SHP77 (cell line): ENCODE measurements around the gene SH2D7.

Source experiments
- DNase-seq, 2 experiments: peaks; one replicate each; lab custom pipeline; 2025; lab: John Stamatoyannopoulos, UW

The SH2D7 gene

DNA sequence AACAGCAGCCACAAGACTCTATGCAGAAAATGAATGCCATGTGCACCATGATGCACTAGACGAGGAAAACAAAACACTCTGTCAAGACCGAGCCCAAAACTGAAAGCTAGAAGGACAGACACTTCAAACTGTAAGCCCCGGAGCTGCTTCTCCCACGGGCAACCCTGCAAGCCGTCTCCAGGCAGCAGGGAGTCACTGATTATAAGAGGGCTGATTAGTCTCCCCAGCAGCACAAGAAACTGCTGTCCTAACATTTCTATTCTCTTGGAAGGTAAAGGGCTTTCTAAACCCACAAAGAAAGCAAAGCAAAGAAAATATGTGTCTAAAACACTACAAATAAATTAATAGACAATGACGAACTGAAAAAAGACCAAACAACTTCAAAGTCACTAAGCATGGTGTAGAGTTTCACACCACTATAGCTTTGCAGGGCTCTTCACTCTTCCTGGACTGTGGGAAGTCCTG is 30.4 kb upstream of the SH2D7 start:
- no peak for DNase-seq

DNA sequence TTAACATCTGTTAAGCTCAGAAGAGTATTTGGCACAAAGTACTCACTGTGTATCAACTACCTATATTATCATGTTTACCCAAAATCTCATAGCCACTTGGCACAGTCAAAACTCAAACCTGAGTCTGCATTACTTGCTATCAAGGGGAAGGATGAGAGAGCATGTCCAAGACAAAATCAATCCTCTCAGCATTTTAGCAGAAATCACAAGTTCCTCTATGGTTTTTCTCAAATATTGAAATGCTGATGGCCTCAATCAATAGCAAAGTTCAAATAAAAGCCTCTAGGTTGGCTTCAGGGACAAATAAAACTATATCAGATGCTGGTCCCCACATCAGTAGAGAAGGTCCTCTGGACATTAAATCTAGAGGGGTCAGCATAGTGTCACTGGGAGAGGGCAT is 29.1 kb upstream of the SH2D7 start:
- no peak for DNase-seq

DNA sequence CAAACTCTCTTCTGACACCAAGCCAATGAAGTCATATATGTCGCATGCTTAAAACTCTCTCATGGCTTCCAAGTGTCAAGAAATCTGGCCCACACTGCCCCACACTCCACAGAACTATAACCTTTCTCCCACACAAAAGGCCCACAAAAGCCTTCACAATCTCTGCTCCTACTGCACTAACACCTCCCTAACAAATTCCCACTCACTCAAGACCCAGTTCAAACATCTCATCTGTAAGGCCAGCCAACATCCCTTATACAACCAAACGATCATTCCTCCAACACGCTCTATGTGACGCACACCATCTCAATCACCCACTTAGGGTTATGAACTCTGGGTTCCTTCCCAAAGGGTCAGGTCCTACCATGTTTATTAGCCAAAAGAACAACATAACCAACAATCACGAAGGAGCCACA is 28.4 kb upstream of the SH2D7 start:
- no peak for DNase-seq

DNA sequence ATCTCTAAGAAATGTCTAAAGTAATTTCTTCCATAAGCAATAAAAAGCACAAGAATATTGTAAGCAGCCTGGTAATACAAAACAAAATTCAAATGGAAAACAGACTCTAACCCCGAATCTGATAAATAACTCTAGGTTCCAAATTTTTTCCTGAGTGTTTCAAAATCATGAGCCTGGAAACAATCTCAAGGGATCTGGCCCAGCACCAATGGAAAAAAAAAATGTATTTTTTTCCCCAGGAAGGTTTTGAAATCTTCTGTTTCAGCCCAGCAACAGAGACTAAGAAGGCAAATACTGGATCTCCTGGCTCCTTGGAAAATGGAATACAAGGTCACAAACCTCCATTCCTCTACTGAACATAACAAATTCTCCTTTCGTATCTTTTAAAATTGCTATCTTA is 27.8 kb upstream of the SH2D7 start:
- no peak for DNase-seq

DNA sequence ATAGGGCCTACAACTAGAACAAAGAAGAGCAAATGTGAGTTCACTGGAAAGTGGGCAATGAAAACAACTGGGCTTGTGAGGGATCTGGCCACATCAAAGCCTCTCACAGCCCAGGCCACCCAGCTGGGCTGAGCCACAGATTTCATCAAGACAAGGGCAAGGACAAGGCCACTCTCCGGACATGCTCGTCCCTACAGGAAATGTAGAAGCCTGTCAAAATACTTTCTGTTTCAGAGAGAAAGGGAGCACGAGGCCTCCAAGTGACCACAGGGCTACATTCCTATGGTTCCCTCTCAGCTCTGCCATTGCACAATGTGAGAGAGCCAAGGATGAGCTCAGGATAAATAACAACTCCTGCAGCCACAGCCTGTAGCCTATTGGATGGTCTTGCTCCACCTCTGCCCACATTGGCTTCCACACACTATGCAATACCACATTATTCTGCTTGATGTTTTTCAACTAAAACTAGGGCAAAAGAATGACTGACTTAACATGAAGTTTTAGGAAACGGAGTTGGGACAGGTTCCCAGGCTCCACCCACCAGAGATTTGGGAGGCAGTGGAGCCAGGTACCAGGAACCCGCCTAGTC is 27.0 kb upstream of the SH2D7 start:
- DNase-seq, result no peak

DNA sequence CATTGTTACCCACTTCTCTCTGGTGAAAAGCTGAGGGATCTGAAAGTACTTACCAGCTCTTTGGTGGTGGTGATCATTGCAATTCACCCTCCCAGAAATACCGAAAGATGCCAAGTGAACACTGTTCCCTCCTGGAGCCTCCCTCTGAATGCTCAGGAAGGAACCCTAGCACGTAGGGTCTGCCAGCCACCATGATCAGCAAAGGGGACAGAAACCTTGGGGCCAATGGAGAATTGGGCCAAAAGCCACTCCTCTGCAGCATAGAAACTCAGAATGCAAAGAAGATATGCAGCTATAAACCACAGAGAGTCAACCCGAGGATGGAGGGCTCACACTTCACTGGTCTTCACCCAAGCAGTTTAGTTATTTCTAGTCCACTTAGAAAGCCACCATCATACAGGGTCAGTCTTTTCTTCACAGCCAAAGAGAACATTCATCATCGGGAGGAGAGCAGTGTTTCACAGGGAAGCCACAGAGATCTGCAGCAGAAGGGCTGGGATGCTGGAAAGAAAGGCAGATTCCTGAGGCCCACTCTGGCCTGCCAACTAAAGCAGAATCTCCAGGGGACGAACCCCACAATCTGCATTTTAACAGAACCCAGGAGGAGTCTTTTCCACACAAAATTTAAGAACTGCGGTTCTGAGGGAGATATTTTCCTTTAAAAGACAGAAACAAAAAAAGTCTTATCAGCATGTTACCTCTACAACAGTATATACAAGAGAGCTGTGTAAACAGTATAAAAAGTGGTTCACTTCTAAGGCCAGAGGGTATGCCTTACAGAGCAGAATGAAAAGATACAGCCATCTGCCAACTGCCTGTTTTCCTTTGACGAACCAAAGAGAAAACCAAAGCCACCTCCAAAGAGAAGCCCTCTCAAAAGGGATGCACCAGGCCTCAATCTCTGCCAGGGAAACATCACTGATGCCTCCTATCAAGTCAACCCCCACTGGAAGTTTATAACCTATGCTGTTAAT is 26.1 kb upstream of the SH2D7 start:
- DNase-seq, result no peak

DNA sequence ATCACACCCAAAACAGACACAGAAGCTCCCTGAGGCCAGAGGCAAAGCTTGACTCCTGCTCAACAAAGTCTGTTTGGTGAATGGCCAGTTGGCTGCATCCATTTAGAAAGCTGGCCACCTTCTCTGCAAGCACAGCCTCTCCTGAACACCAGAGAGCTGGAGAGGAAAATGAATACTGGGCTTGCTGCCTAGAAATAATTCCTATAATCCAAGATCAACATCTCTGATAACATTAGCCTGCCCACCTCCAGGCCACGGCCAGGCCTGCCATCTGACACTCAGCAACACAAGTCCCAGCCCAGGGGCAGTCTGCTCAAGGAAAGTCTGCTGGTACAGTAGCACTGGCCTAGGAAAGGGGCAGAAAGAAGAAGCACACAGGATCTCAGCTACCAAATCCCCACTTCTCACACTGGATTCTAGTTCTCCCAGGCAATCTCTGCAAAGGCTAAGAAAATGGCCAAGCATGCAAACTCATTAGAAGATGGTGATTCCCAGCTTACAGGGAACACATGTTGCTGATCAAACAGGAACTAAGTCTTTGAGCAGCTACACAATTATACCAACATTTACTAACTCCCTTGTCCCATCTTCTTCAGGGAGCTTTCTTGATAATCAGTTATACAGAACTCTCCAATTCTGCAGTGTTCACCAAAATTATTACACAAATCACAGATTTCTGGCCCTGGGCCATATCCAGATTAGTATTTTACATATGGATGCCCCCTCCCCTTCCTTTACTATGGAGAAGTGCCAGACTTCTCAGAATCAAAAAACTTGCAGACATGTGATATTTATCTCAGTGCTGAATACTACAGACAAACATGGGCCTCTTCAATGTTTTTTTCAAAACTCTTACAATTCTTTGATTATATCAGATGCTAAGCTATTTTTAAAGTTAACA is 24.8 kb upstream of the SH2D7 start:
- DNase-seq, result no peak

DNA sequence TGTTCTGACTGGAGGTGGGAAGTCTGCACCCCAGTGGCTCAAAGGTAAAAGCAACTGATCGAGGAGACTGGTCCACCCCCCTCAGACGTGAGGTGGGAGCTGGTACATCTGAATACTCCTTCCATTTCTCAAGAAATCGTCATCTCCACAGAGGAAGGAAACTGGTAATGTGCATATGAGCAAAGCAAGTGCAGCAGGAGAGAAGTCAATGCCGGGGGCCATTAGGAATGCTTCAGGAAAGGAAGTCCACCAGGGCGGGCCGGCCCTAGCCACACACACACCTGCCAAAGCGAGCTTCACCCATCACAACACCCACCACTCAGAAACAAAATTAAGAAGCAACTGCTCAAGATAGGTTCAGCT is 23.3 kb upstream of the SH2D7 start:
- no peak for DNase-seq

DNA sequence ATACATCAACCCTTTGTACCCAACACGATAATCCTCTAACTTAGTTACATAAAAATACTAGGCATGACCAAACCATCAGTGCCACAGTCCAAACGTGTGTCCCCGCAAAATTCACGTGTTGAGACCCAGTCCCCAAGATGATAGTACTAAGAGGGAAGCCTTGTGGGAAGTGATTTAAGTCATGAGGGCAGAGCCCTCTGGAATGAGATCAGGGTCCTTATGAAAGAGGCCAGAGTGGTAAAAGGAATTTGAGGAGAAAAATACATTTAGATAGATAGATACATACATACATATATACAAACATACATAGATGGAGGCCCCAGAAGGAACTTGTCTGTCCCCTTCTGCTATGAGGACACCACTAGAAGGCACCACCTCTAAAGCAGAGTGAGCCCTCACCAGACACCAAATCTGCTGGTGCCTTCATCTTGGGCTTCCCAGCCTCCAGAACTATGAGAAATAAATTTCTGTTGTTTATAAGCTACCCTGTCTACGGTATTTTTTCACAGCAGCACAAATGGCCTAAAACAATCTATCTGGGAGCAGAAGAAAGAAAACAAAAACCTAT is 22.8 kb upstream of the SH2D7 start:
- no peak for DNase-seq

DNA sequence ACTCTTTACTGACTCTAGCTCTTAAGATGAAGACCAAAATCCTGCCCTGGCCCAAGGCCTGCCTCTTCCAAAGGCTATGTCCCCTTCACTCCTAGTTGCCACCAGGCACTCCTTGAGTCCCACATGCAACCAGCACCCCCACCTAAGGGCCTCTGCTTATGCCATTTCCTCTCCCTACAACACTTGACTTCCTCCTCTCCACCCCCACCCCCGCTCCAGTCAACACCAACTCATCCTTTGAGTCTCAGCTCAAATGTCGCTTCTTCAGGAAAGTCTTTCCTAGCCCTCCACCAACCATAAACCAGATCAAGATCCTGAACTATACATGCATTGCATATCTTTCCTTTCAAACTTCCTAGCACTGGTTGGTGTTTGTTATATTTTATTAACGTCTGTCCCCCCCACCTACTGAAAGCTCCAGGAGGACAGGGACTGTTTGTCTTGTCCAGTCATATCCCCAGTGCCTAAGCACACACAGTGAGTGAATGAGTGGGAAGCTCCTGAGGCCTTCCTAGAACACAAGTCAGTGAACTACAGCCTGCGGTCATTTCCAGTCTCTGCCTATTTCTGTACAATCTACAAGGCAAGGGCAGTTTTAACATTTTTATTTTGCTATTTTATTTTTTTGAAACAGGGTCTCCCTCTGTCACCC is 22.2 kb upstream of the SH2D7 start:
- DNase-seq, result no peak

DNA sequence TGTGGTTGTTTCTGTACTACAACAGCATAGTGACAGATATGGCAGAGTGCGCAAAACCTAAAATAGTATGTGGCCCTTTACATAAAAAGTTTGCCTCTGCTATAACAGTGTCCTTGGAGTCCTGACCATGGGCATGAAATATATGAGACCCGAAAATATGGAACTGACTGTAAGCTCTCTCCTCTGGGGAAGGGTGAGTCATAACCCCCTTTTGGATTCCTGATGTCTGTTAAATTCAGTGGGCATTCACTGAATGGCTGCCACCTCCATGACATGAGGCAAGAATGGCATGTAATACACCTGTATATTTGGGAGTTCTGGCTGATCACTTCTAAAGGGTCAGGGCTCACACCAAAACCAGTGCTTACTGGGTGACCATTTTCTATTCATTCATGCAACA is 21.0 kb upstream of the SH2D7 start:
- no peak for DNase-seq

DNA sequence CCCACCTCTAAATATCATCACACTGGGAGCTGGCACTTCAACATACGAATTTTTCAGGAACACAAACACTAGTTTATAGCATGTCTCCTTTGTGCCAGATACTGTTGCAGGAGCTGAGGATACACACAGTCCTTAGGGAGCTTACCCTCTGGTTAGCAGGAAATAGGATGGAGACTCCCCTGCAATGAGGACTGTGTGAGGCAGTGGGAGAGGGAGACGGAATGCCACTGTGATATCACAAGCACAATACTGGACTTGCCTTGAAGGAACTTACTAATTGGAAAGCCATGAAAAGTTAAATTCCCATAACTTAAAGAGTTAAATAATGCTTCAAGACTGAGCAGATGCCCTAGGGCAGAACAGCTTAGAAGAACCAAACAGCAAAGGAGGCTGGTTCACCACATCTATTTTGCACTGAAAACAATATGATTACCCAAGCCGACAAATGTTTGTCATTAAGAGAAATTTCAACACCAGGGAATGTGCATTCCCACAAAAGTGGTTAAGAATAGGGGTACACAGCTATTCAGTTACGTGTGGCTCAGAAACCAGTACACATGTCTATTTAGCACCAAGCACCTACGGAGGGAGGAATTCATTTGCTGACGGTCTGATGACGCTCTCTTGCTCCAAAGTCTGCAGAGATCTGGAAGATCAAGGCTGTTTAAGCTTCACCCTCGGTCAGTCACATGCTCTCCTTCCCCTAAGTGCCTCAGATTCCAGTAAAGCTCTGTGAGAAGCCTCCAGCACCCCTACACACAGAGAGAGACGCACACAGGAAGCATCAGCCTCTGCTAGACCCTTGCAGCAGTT is 20.1 kb upstream of the SH2D7 start:
- DNase-seq, result no peak

DNA sequence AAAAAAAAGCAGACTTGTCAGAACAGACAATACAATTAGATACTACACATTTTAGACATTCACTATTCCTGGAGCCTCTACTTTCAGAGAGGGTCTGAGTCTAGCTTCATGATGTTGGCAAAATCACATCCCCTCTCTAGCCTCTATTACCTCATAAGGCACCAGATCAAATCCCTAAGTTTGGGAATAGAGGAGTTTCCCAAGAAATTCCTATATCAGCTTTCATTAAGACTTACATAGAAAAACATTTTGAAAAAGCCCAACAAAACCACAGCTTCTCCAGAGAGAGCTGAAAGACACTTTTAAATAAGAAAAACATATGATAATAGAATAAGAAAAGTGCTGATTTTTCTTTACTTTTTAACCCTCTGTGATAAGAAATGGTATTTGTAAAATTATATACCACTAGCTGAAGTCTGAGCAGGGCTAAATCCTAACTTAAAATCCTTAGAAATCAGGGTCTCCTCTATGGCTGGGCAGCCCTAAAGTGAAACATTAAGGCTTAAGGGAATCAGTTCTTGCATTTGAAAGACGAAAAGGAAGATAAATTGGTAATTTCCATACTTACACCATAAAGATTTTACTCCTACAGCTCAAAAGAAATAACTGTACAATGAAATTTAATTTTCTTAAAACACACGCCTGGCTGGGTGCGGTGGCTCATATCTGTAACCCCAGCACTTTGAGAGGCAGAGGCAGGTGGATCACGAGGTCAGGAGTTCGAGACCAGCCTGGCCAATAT is 19.1 kb upstream of the SH2D7 start:
- DNase-seq, result no peak

DNA sequence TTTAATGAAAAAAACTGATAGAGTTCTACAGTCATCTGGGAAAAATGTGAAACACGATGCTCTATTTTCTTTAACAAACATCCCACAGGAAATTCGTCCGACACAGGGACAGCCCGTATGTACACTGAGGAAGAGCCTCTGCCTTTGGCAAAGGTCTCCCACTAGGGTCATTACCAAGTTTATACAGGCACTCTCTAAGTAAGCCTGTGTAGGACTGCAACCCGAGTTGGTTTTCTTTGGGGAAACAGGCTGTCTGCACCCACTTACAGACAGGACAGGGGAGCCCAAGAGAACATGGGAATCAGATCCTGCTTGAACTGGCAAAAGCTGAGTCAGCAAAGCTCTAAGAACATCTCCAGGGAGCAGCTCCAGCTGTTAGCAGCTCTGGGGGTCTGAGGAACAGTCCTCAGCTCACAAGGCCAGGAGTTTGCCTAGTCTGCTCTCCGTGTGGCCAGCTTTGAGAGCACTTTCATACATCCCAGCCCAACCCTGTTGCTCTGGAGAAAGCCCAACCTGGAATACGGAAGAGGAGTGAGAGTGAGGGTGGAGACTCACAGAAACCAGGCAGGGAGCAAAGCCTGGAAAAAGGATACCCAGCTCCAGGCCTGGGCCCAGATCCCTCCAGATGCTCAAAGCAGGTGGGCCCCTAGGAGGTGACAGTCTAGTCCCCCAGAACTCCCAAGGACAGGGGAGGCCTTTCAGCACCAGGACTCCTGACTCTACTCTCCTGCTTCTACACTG is 16.7 kb upstream of the SH2D7 start:
- DNase-seq, result peak; percentile 13 to 29

DNA sequence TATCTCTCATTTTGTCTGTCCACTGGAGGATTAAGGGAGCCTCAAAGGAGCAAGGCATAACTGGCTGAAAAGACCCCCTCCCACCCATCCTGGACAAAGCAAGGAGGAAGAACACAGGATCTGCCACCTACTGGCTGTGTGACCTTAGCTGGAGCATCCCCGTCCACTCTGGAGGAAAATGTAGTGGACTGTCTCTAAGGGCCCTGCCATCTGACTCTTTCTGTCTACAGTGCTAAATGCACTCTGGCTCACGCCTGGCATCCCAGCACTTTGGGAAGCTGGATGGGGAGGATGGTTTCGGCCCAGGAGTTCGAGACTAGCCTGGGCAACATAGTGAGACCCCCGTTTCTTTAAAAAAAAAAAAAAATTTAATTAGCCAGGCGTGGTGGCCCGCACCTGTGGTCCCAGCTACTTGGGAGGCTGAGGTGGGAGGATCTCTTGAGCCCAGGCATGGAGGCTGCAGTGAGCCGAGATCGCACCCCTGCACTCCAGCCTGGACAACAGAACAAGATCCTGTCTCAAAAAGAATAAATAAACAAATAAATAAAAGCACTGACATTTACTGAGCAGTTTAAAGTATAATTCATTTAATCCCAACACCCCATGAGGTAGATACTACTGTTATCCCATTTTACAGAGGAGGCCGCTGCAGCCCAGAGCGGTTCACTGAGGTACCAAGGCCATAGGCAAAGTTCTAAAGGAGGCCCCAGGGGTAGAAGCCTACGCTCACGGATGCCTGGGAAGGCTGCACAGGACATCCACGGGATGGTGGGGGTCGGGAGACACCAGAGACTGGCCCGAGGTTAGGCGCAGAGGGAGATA is 15.9 kb upstream of the SH2D7 start:
- no peak for DNase-seq

DNA sequence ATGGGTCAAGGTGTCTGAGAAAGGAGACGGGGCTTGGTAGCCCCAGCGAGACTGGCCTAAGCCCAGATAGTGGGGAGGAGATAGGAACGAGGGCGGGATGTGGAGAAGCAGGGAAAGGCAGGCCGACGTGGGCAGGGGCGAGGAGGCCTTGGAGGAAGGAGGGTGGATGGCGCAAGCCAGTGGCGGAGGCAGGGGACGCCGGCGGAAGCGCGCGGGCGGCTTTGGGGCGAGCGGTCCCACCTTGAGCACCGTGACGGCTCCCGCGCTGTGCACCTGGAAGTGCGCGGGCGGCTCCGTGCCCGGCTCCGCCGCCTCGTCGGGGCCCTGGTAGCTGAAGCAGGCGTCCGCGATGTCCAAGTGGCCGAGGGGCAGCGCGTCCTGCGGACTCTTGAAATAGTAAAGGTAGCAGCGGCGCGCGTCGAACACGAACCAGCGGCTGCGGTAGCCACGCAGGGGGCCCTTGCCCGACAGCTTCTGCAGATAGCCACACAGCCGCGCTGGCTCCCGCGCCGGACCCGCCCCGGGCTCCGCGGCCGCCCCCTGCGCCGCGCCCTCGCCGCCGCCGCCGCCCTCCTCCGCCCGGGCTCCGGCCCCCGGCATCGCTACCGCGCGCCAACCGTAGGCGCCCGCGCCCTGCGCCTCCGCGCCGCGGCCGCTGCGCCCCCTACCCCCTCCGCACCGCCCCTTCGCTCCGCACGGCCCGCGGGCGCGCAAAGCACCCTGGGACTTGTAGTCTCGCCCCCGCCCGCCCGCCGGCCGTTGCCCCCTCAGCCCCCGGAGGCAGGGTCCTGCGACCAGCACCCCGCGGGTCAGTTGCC is 15.1 kb upstream of the SH2D7 start, which contains the start of gene TBC1D2B:
Gene TBC1D2B (minus strand): TSS at position 659 of the 818 bp plus-strand sequence. CDS start 59 bp downstream, at position 600.
- DNase-seq, result peak in 1 of 2 experiments; percentile 56

DNA sequence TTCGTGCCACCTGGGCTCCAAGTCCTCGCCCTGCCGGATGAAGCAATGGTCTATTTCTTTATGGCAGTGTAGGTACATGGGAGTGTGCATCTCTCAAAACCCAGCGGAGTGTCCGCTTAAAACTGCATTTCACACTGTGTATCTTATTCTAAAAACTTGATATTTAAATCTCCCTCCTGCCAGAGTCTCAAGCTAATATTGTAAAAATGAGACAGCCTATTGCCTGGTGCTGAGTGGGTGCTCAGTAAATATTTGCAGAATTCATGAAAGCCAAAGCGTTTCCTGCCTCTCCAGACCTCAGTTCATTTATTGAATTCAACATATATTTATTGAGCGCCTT is 14.5 kb upstream of the SH2D7 start:
- peak in 1 of 2 experiments; percentile 17 for DNase-seq
